Upper lobe of left lung (tissue), 4 donors: Measurements from ENCODE around the gene TAS2R30.

Source experiments
- POLR2A ChIP-seq, 4 donors: fragments of 450-650 bp; IDR thresholded peaks; one replicate each; pipeline ENCODE4 v1.5.1; 2016 to 2017; ENCODE audit warnings: antibody characterized with exemption in 4 of 4, mild to moderate bottlenecking in 2 of 4
- TF ChIP-seq, protein P1 (sequence below), 6 experiments: fragments of 450-650 bp in 4 of 6; fragments of 200-600 bp in 2 of 6; sonication (generic) in 2 of 6; IDR thresholded peaks; one replicate each; pipeline ENCODE4 v1.5.1; 2016 to 2019; ENCODE audit warnings: antibody characterized with exemption in 6 of 6

DNA sequence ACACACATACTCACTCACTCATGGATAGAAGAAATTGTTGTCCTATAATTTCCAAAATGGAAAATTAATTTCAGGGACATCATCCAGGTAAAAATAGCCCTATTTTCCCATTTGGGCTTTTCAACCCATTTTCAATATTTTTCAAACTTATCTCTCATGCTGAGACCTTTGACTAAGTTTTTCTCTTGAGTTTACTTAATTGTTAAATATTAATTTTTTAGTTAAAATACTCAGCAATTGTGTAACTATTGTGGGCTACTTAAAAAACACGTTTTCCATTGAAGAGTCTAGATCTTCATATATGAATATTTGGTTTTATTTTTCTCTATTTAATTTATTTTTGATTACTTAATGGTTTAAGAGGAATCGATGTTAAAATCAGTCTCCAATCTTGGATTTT lies 28.2 kb downstream of the TAS2R30 start:
- no peak for TF ChIP-seq POLR2A (IDR thresholded peaks at IDR 0.05)
- TF ChIP-seq, protein P1, sequence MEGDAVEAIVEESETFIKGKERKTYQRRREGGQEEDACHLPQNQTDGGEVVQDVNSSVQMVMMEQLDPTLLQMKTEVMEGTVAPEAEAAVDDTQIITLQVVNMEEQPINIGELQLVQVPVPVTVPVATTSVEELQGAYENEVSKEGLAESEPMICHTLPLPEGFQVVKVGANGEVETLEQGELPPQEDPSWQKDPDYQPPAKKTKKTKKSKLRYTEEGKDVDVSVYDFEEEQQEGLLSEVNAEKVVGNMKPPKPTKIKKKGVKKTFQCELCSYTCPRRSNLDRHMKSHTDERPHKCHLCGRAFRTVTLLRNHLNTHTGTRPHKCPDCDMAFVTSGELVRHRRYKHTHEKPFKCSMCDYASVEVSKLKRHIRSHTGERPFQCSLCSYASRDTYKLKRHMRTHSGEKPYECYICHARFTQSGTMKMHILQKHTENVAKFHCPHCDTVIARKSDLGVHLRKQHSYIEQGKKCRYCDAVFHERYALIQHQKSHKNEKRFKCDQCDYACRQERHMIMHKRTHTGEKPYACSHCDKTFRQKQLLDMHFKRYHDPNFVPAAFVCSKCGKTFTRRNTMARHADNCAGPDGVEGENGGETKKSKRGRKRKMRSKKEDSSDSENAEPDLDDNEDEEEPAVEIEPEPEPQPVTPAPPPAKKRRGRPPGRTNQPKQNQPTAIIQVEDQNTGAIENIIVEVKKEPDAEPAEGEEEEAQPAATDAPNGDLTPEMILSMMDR (IDR thresholded peaks at IDR 0.05): no peak
